Cerebellar cortex (tissue), 1 donor: ENCODE data around the gene AATK.

Experiments used
- DNase-seq: peaks from one replicate; pipeline ENCODE4 v3.0.0-alpha.2; 2015; ENCODE audit warnings: low spot score

Gene AATK

GRCh38 chr17:81128338-81128737 lies 37.7 kb downstream of the AATK start:
- no peak for DNase-seq

- no peak for DNase-seq
Observed at GRCh38 chr17:81127526-81128177, 38.4 kb downstream of the AATK start.

- no peak for DNase-seq
Observed at GRCh38 chr17:81127133-81127455, 38.9 kb downstream of the AATK start.

GRCh38 chr17:81126281-81127132 lies 39.5 kb downstream of the AATK start:
- no peak for DNase-seq

GRCh38 chr17:81125573-81126081 lies 40.4 kb downstream of the AATK start:
- DNase-seq = no peak

GRCh38 chr17:81124377-81124776 lies 41.6 kb downstream of the AATK start:
- no peak for DNase-seq

DNA sequence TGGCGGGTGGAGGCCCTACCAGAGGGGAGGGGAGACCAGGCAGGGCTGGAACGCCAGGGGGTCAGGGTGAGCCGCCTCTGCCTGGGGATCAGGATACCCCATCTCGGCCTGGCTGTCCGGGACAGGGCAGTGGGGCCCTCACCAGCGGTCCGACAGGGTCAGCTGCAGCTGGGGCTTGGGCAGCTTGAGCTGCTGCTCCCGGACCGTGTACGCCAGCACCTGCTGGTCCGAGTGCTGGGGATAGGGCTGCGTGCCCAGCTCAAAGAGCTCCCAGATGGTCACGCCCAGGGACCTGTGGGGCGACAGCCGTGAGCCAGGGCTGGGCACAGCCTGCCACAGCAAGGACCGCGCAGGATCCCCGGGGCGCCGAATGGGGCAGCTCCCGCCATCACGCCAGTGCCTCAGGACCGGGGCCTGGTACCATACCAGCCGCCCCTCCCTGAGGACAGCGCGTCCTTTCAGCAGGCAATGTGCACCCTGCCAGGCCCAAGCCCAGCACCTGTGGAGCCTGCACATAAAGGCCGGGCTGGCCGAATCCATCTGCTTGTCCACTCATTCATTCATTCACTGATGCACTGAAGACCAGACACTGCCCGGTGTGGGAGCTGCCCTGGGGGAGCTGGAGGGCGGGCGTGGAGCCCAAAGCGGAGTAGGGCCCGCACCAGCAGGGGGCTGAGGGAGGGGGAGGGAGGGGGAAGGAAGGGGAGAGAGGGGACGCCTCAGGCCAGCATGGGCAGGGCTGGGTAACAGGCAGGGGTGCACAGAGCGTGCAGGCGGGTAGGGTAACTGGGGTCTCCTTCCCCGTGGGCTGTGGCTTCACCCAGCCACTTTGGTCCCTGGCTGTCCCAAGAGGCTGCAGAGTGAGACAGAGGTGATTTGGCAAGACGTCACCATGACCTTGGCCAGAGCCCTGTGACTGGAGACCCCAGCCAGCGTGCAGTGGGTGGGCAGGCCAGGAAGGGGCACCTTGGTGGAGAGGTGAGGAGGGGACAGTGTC lies 42.7 kb downstream of the AATK start:
- peak; percentile 82 for DNase-seq

DNA sequence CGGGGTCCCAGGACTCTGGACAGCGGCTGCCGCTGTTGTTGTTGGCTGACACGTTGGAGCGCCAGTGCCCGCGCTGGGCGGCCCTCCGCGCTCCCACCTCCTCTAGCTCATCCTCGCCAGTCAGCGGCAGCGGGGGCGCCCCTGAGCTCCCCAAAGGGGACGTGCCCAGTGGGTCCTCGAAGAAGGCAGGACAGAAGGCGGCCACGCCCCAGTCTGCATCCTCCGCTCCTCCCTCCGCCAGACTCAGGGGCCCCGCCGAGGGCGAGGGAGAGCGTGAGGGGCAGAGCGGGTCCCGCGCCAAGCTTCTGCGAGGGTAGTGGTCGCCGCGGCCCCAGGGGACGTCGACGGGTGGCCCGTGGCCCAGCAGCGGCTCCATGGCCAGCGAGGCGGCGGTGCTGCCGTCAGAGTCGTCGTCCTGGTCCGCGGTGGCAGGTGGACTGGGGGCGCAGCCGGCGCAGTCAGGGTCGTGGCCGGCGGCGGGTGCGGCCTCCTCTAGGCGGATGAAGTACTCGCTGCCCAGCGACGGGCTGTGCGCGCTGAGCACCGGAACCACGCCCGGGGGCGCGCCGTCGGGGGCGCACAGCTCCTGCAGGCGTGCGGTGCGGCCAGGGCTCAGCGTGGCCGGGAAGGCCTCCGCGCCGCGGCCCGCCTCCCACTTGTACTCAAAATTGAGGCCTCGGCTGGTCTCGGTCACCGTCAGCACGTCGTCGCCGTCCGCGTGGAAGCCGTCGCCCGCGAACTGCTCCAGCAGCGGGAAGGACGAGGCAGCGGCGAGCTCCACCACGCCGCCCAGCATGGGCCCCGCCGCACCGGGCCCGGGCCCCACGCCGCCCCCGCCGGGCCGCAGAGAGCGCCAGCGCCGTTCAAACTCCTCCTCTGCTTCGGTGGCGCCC lies 43.9 kb downstream of the AATK start:
- no peak for DNase-seq

- no peak for DNase-seq
Observed at GRCh38 chr17:81120695-81121621, 45.1 kb downstream of the AATK start.

DNA sequence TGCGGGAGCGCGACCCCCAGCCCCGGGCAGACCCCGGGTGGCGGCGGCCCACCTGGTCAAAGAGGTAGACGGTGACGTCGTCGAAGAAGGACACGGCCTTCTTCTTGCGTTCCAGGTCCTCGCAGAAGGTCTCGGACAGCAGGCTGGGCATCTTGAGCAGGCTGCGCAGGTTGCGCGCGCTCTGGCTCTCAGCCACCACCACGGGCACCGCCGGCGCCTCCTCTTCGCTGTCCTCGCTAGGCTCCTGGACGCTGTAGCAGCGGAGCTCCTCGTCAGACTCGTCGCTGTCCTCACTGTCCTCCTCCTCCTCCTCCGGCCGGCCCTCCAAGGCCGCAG lies 45.9 kb downstream of the AATK start:
- DNase-seq = peak; percentile 51

DNA sequence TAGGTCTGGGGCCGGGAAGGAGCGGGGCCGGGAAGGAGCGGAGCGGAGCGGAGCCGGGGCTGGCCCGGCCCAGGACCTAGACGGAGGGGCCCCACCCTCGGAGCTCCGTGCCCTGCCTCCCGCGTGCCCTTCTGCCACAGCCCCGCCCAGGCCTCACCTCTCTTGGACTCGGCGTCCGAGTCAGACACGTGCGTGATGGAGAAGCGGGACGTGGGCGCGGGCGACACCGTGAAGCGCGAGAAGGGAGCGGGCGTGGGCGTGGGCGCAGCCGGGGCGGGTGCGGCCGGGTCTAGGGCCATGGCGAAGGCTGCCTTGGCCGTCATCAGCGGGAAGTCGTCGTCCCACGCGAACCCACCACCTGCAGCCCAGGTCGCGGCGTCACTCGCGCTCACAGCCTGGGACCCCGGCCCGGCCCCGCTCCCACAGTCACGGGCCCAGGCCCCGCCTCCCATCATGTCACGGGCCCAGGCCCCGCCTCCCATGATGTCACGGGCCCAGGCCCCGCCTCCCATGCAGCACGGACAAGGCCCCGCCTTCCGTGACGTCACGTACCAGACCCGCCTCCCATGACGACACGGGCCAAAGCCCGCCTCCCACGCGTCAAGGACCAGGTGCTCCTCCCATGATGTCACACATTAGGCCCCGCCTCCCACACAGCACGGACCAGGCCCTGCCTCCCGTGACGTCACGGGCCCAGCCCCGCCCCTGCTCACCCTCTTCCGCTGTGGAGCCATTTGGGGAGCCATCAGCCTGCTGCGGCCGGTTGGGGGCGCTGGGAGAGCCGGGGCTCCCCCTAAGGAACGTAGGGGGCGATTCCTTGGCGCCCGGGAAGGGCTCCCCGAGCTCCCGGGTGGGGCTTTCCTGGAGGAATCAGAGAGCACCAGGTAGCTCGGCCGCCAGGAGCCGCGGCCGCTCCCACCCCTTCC lies 46.5 kb downstream of the AATK start:
- DNase-seq = peak; percentile 87

DNA sequence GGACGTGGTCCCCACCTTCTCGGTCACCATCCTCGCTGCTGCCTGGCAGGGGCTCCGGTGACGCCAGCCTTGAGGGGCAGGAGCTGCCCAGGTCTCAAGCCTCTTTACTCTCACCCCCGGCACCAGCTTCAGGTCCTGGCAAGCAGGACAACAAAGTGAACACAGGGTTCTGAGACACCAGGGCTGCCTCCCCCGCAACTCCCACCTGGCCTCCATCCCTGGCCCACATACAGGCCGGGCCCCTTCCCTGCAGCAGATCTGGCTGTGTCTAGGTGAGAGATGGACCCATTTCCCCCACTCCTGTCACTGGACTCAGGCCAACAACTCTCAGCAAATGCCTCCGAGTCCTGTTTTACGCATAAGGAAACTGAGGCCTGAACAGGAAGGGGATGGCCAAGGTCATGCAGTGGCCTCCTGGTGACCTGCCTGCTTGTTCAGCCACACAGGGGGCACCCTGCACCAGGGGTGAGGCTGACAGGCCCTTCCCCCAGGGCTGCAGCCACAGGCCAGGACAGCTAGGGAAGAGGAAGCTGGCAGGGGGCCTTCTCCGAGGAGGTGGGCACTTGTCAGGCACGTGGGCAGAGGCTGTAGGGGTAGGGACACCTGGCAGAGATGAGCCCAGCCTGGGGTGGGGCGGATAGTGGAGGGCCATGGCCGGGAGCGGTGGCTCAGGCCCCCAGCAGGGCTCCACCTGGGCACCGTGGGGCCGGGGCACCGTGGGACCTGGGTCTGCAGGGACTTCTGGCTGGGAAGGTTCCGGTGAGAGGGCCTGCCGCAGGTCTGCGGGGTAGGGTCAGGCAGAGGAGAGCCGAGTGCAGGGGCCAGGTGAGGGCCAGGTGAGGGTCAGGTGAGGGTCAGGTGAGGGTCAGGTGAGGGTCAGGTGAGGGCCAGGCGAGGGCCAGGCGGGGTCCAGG lies 47.5 kb downstream of the AATK start:
- no peak for DNase-seq

GRCh38 chr17:81117672-81118198 lies 48.3 kb downstream of the AATK start:
- DNase-seq = no peak

- no peak for DNase-seq
Observed at GRCh38 chr17:81116704-81117103, 49.3 kb downstream of the AATK start.

DNA sequence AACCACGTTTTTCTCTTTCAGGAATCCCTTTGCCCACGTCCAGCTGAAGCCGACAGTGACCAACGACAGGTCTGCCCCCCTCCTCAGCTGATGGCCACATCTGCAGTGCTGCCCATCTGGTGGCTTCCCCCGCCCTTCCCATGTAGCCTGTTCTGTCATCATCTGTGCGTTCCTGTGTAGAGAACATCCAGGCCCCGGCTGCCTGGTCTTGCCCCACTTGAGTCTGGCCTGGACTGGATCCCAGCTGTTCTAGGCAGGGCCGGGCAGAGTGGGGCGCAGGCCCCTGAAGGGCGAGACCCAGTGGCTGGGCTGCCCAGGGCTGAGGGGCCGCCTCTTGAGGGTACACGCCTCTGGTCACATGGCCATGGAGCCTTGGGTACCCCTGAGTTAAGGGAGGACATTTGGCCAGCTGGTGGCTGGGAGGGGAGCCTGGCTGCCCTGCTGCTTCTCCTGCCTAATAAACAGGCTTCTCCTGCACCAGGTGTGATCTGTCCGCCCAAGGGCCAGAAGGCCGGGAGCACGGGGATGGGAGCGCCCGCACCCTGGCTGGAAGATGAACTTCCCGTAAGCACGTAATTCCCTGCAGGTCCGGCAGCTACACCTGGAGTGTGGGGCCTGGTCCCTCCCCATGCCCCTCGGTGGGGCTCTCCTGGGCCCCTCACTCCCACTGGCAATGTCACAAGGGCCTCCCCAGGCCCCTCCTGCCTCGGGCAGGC lies 50.1 kb downstream of the AATK start:
- DNase-seq = peak; percentile 48

- DNase-seq = no peak
Observed at GRCh38 chr17:81115219-81115618, 50.8 kb downstream of the AATK start.
